Memory B cell (primary cell): Measurements from ENCODE around the gene GFOD1.
"Not testable (repeated sequence)": the region's sequence is repeated elsewhere in the genome, so short reads cannot be mapped to it uniquely, and the experiment has no call there.

Source experiments
- ATAC-seq: fragments of 150-1000 bp; cut with Tn5 transposase; 2 replicates; pipeline ENCODE4 v1.10.0; 2021; ENCODE audit warnings: low read depth, mild to moderate bottlenecking, moderate library complexity
- DNase-seq, 2 donors: peaks; one replicate each; pipeline ENCODE4 v3.0.0; 2022; ENCODE audit warnings: low spot score in 2 of 2
- H3K27ac Mint-ChIP-seq: one replicate; pipeline ENCODE4 v1.8.0; 2022; ENCODE audit warnings: mild to moderate bottlenecking, moderate library complexity, mixed read lengths
- H3K27me3 Mint-ChIP-seq: one replicate; pipeline ENCODE4 v1.8.0; 2022; ENCODE audit warnings: mixed read lengths
- H3K36me3 Mint-ChIP-seq: one replicate; pipeline ENCODE4 v1.8.0; 2022; ENCODE audit warnings: mild to moderate bottlenecking, mixed read lengths
- H3K4me1 Mint-ChIP-seq: one replicate; pipeline ENCODE4 v1.8.0; 2022; ENCODE audit warnings: mixed read lengths
- H3K4me3 Mint-ChIP-seq: one replicate; pipeline ENCODE4 v1.8.0; 2022; ENCODE audit warnings: mild to moderate bottlenecking, moderate library complexity, mixed read lengths
- H3K9me3 Mint-ChIP-seq: one replicate; pipeline ENCODE4 v1.8.0; 2022; ENCODE audit warnings: mixed read lengths

Gene GFOD1

DNA sequence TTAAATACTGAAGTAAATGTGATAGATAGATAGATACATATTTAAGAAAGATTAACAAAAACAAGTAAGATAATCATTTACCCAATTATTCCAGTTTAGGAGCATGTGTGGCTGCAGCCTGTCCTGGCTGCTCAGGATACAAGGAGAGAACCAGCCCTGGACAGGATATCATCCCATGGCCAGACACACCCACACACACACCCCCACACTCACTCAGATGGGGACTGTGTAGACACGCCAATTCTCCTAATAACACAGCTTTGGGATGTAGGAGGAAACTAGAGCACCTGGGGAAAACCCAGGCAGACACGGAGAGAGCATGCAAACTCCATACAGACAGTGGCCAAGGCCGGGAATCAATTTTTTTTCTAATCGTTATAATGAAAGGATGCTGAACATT lies 45.6 kb downstream of the GFOD1 start:
- no peak overlapping the region for H3K4me3 Mint-ChIP-seq
- no peaks in the 10 kb centered on the region for H3K9me3 Mint-ChIP-seq
- H3K4me1 Mint-ChIP-seq = peaks cover 13% of the 10 kb centered on the region
- H3K27ac Mint-ChIP-seq = no peak overlapping the region
- no peaks in the 10 kb centered on the region for H3K27me3 Mint-ChIP-seq
- peaks cover 9% of the 10 kb centered on the region for H3K36me3 Mint-ChIP-seq
- ATAC-seq (no peak), DNase-seq (no peak)

GRCh38 chr6:13439644-13440043 lies 47.8 kb downstream of the GFOD1 start:
- peaks cover 18% of the 10 kb centered on the region for H3K4me1 Mint-ChIP-seq
- no peaks in the 10 kb centered on the region for H3K9me3 Mint-ChIP-seq
- H3K27me3 Mint-ChIP-seq = no peaks in the 10 kb centered on the region
- H3K4me3 Mint-ChIP-seq = no peak overlapping the region
- H3K27ac Mint-ChIP-seq = no peak overlapping the region
- no peak for ATAC-seq
- H3K36me3 Mint-ChIP-seq = peaks cover 6% of the 10 kb centered on the region
- no peak for DNase-seq

- peaks cover 27% of the 10 kb centered on the region for H3K4me1 Mint-ChIP-seq
- peaks cover 4% of the 10 kb centered on the region for H3K9me3 Mint-ChIP-seq
- peaks cover 5% of the 10 kb centered on the region for H3K36me3 Mint-ChIP-seq
- H3K27ac Mint-ChIP-seq = peak overlapping the region; percentile 28
- H3K4me3 Mint-ChIP-seq = no peak overlapping the region
- ATAC-seq (no peak), DNase-seq (no peak)
- H3K27me3 Mint-ChIP-seq = no peaks in the 10 kb centered on the region
Observed at GRCh38 chr6:13438126-13438525, 49.3 kb downstream of the GFOD1 start.

- Mint-ChIP-seq H3K27me3 (no peaks in the 10 kb centered on the region), H3K27ac (peak overlapping the region; percentile 28), H3K4me3 (no peak overlapping the region), H3K4me1 (peaks cover 28% of the 10 kb centered on the region), H3K36me3 (peaks cover 1% of the 10 kb centered on the region), H3K9me3 (peaks cover 4% of the 10 kb centered on the region)
- DNase-seq (no peak), ATAC-seq (no peak)
Observed at GRCh38 chr6:13437218-13437996, 50.0 kb downstream of the GFOD1 start.

- DNase-seq = no peak
- H3K9me3 Mint-ChIP-seq = peaks cover 4% of the 10 kb centered on the region
- peaks cover 1% of the 10 kb centered on the region for H3K36me3 Mint-ChIP-seq
- H3K4me3 Mint-ChIP-seq = no peak overlapping the region
- peaks cover 33% of the 10 kb centered on the region for H3K4me1 Mint-ChIP-seq
- no peak for ATAC-seq
- no peak overlapping the region for H3K27ac Mint-ChIP-seq
- no peaks in the 10 kb centered on the region for H3K27me3 Mint-ChIP-seq
Observed at GRCh38 chr6:13436399-13437217, 50.8 kb downstream of the GFOD1 start.

GRCh38 chr6:13435477-13436246 lies 51.7 kb downstream of the GFOD1 start:
- DNase-seq (no peak), ATAC-seq (no peak)
- Mint-ChIP-seq H3K36me3 (peaks cover 1% of the 10 kb centered on the region), H3K27me3 (no peaks in the 10 kb centered on the region), H3K27ac (no peak overlapping the region), H3K4me1 (peaks cover 41% of the 10 kb centered on the region), H3K4me3 (no peak overlapping the region), H3K9me3 (peaks cover 4% of the 10 kb centered on the region)

GRCh38 chr6:13434777-13435176 lies 52.6 kb downstream of the GFOD1 start:
- Mint-ChIP-seq H3K4me1 (peaks cover 44% of the 10 kb centered on the region), H3K27me3 (no peaks in the 10 kb centered on the region), H3K27ac (no peak overlapping the region), H3K36me3 (peaks cover 1% of the 10 kb centered on the region), H3K9me3 (peaks cover 4% of the 10 kb centered on the region), H3K4me3 (no peak overlapping the region)
- DNase-seq (no peak), ATAC-seq (no peak)

DNA sequence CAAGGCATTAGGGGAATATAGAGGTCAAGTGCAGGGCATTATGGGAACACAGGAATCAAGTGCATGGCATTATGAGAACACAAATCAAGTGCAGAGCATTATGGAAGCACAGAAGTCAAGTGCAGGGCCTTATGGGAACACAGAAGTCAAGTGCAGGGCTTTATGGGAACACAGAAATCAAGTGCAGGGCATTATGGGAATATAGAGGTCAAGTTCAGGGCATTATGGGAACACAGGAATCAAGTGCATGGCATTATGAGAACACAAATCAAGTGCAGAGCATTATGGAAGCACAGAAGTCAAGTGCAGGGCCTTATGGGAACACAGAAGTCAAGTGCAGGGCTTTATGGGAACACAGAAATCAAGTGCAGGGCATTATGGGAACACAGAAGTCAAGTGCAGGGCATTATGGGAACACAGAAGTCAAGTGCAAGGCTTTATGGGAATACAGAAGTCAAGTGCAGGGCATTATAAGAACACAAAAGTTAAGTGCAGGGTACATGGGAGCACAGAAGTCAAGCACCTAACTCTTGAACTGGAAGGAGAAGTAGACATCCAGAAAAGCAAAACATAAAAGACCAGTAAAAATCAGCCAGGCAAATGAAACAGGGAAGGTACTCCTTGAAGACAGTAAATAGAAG lies 53.1 kb downstream of the GFOD1 start:
- DNase-seq, H3K27me3 Mint-ChIP-seq, H3K9me3 Mint-ChIP-seq, H3K4me3 Mint-ChIP-seq, ATAC-seq, H3K36me3 Mint-ChIP-seq: not testable (repeated sequence)
- Mint-ChIP-seq H3K27ac (peak overlapping the region; percentile 53), H3K4me1 (peaks cover 46% of the 10 kb centered on the region)

- peak overlapping the region; percentile 53 for H3K27ac Mint-ChIP-seq
- ATAC-seq (peak; percentile 53), DNase-seq (no peak)
- H3K27me3 Mint-ChIP-seq = no peaks in the 10 kb centered on the region
- peak overlapping the region; percentile 30 for H3K4me3 Mint-ChIP-seq
- peaks cover 4% of the 10 kb centered on the region for H3K9me3 Mint-ChIP-seq
- H3K36me3 Mint-ChIP-seq = peaks cover 1% of the 10 kb centered on the region
- peaks cover 49% of the 10 kb centered on the region for H3K4me1 Mint-ChIP-seq
Observed at GRCh38 chr6:13433709-13434121, 53.7 kb downstream of the GFOD1 start.

DNA sequence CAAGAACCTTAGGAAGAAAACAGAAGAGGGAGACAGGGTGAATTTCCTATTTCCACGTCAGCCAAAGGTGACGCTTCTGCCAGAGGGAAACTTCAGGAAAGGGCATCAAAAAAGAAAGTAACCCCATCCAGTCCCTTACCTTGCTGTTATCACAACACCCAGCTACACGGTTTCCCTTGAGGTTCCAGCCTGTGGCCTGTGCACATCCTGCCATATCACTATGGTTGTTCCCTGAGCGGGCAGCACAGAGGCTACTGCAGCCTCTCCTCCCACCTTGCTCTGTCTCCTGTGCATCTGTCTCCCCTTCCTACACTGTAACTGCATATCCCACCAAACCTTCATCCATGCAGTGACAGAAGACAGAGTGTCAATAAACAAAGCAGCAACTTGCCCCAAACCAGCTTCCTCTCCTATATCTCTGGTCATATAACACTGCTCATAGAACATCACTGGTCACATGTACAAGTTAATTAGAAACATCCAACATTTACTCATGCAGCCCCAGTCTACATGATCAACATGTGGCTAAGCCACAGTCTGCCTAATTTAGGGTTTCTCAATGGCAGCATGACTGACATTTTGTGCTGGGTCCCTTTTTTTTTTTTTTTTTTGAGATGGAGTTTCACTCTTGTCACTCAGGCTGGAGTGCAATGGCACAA lies 54.7 kb downstream of the GFOD1 start:
- H3K27ac Mint-ChIP-seq = peak overlapping the region; percentile 53
- H3K27me3 Mint-ChIP-seq = no peaks in the 10 kb centered on the region
- ATAC-seq = no peak
- peaks cover 1% of the 10 kb centered on the region for H3K36me3 Mint-ChIP-seq
- DNase-seq = no peak
- H3K4me1 Mint-ChIP-seq = peaks cover 53% of the 10 kb centered on the region
- peaks cover 4% of the 10 kb centered on the region for H3K9me3 Mint-ChIP-seq
- H3K4me3 Mint-ChIP-seq = peak overlapping the region; percentile 9

DNA sequence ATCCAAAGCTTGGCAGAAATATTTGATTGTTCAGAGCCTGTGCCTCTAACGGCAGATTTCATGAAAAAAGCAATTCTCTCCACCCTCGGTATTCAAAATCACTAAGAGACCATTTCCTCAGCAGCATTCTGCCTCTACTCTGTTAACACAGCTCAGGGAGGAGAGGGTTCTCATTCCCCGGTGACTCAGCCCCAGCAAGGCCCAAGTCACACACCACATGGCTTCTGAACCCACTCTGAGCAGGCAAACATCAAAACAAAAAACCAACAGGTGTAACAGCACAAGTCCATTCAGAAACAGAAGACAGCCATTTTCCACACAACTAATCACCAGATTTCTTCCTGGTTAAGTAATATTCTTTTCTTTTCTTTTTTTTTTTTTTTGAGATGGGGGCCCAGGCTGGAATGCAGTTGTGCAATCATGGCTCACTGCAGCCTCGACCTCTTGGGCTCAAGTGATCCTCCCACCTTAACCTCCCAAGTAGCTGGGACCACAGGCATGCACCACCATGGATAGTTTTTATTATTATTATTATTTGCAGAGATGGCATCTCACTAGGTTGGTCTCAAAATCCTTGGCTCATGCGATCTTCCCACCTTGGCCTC lies 55.4 kb downstream of the GFOD1 start:
- peak overlapping the region; percentile 55 for H3K4me3 Mint-ChIP-seq
- no peaks in the 10 kb centered on the region for H3K27me3 Mint-ChIP-seq
- ATAC-seq (no peak), DNase-seq (no peak)
- H3K36me3 Mint-ChIP-seq = peaks cover 1% of the 10 kb centered on the region
- peaks cover 4% of the 10 kb centered on the region for H3K9me3 Mint-ChIP-seq
- H3K4me1 Mint-ChIP-seq = peaks cover 56% of the 10 kb centered on the region
- peak overlapping the region; percentile 78 for H3K27ac Mint-ChIP-seq

DNA sequence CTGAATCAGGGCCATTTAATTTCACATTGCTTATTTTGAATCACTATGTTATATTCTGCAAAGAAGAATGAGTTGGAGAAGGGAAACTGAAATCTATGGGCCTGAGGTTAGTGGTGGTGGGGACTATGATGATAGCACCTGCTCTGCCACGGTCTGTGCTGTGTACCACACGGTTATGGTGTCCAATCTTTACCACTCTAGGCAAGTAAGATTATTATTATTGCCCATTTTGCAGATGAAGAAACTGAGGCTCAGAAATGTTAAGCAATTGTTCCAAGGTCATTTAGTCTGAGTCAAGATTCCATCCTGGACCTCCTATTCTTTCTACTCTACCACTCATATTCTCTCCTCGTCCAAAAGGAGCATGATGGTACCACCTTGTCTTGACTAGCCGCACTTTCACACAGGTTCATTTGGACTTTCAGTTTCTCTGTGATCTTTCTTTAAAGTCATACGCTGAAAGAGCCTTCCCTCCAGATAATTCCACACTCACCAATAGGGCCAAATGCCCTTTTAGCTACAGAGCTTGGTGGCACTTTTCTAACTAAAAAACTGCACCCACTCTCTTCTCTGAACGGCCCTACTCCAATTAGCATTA lies 56.2 kb downstream of the GFOD1 start:
- H3K36me3 Mint-ChIP-seq = peaks cover 1% of the 10 kb centered on the region
- H3K27me3 Mint-ChIP-seq = no peaks in the 10 kb centered on the region
- peaks cover 4% of the 10 kb centered on the region for H3K9me3 Mint-ChIP-seq
- DNase-seq (no peak), ATAC-seq (peak; percentile 25)
- H3K4me1 Mint-ChIP-seq = peaks cover 63% of the 10 kb centered on the region
- H3K27ac Mint-ChIP-seq = peak overlapping the region; percentile 78
- peak overlapping the region; percentile 55 for H3K4me3 Mint-ChIP-seq

DNA sequence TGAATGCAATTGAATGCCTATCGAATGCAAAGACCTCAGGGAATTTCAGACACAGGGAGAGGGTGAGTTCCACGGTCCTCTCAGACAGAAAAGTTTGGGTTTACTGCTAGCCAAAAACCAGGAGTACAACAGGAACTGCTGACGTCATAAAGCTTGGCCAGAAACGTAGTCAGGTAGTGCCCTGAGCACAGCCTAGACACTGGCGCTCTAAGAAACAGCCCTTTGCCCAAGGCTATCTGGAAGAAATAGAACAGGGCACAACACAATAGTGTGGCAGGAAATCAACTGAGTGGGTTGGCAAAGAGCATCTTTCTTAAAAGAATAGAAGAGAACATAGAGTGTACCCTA lies 58.0 kb downstream of the GFOD1 start:
- DNase-seq (no peak), ATAC-seq (no peak)
- H3K4me1 Mint-ChIP-seq = peaks cover 62% of the 10 kb centered on the region
- H3K9me3 Mint-ChIP-seq = peaks cover 2% of the 10 kb centered on the region
- peak overlapping the region; percentile 96 for H3K27ac Mint-ChIP-seq
- H3K36me3 Mint-ChIP-seq = peaks cover 3% of the 10 kb centered on the region
- peak overlapping the region; percentile 22 for H3K4me3 Mint-ChIP-seq
- H3K27me3 Mint-ChIP-seq = no peaks in the 10 kb centered on the region
